ENCODE data around the gene GBA3.

The GBA3 gene

GRCh38 chr4:22692736-22693135 is at the start of gene GBA3:
Gene GBA3, plus strand, starts transcription at chr4:22692937.
- DNase-seq = no peak

GRCh38 chr4:22643952-22644351 is 48.8 kb upstream of the GBA3 start:
- DNase-seq = no peak

- DNase-seq = no peak
These were observed 47.1 kb upstream of the GBA3 start for GRCh38 chr4:22645481-22646182.

GRCh38 chr4:22648996-22649395 is 43.7 kb upstream of the GBA3 start:
- no peak for DNase-seq

GRCh38 chr4:22650771-22651170 is 42.0 kb upstream of the GBA3 start:
- no peak for DNase-seq

- DNase-seq = no peak
These were observed 39.0 kb upstream of the GBA3 start for GRCh38 chr4:22653752-22654151.

- DNase-seq = no peak
These were observed 31.3 kb upstream of the GBA3 start for GRCh38 chr4:22661443-22661842.

GRCh38 chr4:22667332-22667940 is 25.3 kb upstream of the GBA3 start:
- DNase-seq = no peak

GRCh38 chr4:22668301-22668700 is 24.4 kb upstream of the GBA3 start:
- no peak for DNase-seq

- no peak for DNase-seq
These were observed 24.0 kb upstream of the GBA3 start for GRCh38 chr4:22668702-22669101.

GRCh38 chr4:22670956-22671355 is 21.8 kb upstream of the GBA3 start:
- no peak for DNase-seq

- no peak for DNase-seq
These were observed 20.2 kb upstream of the GBA3 start for GRCh38 chr4:22672519-22672918.

- no peak for DNase-seq
These were observed 19.8 kb upstream of the GBA3 start for GRCh38 chr4:22672944-22673343.

GRCh38 chr4:22674700-22675099 is 18.0 kb upstream of the GBA3 start:
- DNase-seq = no peak

GRCh38 chr4:22676063-22676462 is 16.7 kb upstream of the GBA3 start:
- DNase-seq = no peak

GRCh38 chr4:22677780-22678179 is 15.0 kb upstream of the GBA3 start:
- no peak for DNase-seq

GRCh38 chr4:22678940-22679854 is 13.5 kb upstream of the GBA3 start:
- no peak for DNase-seq

GRCh38 chr4:22680065-22680642 is 12.6 kb upstream of the GBA3 start:
- no peak for DNase-seq

GRCh38 chr4:22683726-22684125 is 9.0 kb upstream of the GBA3 start:
- no peak for DNase-seq

- no peak for DNase-seq
These were observed 6.6 kb upstream of the GBA3 start for GRCh38 chr4:22686141-22686540.

- no peak for DNase-seq
These were observed 4.5 kb upstream of the GBA3 start for GRCh38 chr4:22688236-22688635.

GRCh38 chr4:22689428-22689827 is 3.3 kb upstream of the GBA3 start:
- DNase-seq = no peak

GRCh38 chr4:22695029-22695428 is 2.3 kb downstream of the GBA3 start:
- DNase-seq = no peak

Measured in activated CD4-positive, CD25-positive, alpha-beta regulatory T cell (primary cell).